D721Med (cell line): ENCODE measurements around the gene KMT2C.

Experiments
- DNase-seq: peaks from one replicate; pipeline ENCODE4 v3.0.0; 2011; ENCODE audit warnings: low spot score; ENCODE audit not compliant: insufficient read length
- FAIRE-seq: peaks from 2 replicates; lab custom pipeline; 2011; peaks lifted over from hg19 to GRCh38; lab: Jason Lieb, UNC
- CTCF ChIP-seq: IDR thresholded peaks from 2 replicates; pipeline ENCODE4 v1.5.1; 2012; ENCODE audit warnings: mild to moderate bottlenecking, control low read depth; ENCODE audit not compliant: insufficient read depth; ENCODE audit errors: missing control alignments

The KMT2C gene

GRCh38 chr7:152137476-152138025 is 298.3 kb downstream of the KMT2C start:
- FAIRE-seq (no peak), DNase-seq (no peak)
- no peak for TF ChIP-seq CTCF

- no peak for FAIRE-seq
- no peak for TF ChIP-seq CTCF
- DNase-seq, result no peak
Observed at GRCh38 chr7:152136686-152137085, 299.1 kb downstream of the KMT2C start.

GRCh38 chr7:152133804-152134203 is 302.0 kb downstream of the KMT2C start:
- no peak for TF ChIP-seq CTCF
- DNase-seq, result no peak
- FAIRE-seq, result no peak

GRCh38 chr7:152132812-152133211 is 303.0 kb downstream of the KMT2C start:
- DNase-seq, result no peak
- no peak for TF ChIP-seq CTCF
- no peak for FAIRE-seq

GRCh38 chr7:152131981-152132494 is 303.8 kb downstream of the KMT2C start:
- DNase-seq, result no peak

GRCh38 chr7:152130658-152131590 is 304.9 kb downstream of the KMT2C start:
- TF ChIP-seq CTCF, result no peak
- FAIRE-seq (no peak), DNase-seq (no peak)

More at GRCh38 chr7:152131981-152132494, 303.8 kb downstream of the KMT2C start:
- no peak for TF ChIP-seq CTCF
- FAIRE-seq, result no peak
